Fibroblast of lung (primary cell): Measurements from ENCODE around the gene PDE4D. TPM values are rescaled to one million over a fixed set of nuclear protein-coding genes. Genes with fewer than 3 reads are reported as not detected.
"Not testable (repeated sequence)": the region's sequence is repeated elsewhere in the genome, so short reads cannot be mapped to it uniquely, and the experiment has no call there.

Source experiments
- DNase-seq, 2 donors: peaks; one replicate each; pipeline versions ENCODE4 v3.0.0 to v3.0.0-alpha.2; 2010; ENCODE audit warnings: low read depth in 2 of 2
- H2AFZ ChIP-seq: 2 replicates; pipeline ENCODE4 v1.5.1; 2012; ENCODE audit warnings: low read length, control low read depth, inconsistent platforms
- H3K27ac ChIP-seq: 2 replicates; pipeline ENCODE4 v1.5.1; 2011; ENCODE audit warnings: low read length, control low read depth; ENCODE audit not compliant: insufficient read depth
- H3K27me3 ChIP-seq: 2 replicates; pipeline ENCODE4 v1.5.1; 2011; ENCODE audit warnings: mild to moderate bottlenecking, low read length; ENCODE audit not compliant: control insufficient read depth, insufficient read depth
- H3K36me3 ChIP-seq: 2 replicates; pipeline ENCODE4 v1.5.1; 2011; ENCODE audit warnings: low read length; ENCODE audit not compliant: control insufficient read depth, insufficient read depth
- H3K4me1 ChIP-seq: 2 replicates; pipeline ENCODE4 v1.5.1; 2011; ENCODE audit warnings: low read length; ENCODE audit not compliant: control insufficient read depth, insufficient read depth; ENCODE audit errors: extremely low read depth
- H3K4me2 ChIP-seq: 2 replicates; pipeline ENCODE4 v1.5.1; 2011; ENCODE audit warnings: low read length, control low read depth; ENCODE audit not compliant: insufficient read depth; ENCODE audit errors: extremely low read depth
- H3K4me3 ChIP-seq, 4 experiments: fragments of 200-600 bp in 1 of 4; sonication (generic) in 1 of 4; replicated peaks in 1 of 4; 2 replicates each; pipeline ENCODE4 v1.5.1; 2011 to 2016; ENCODE audit warnings: low read length in 4 of 4, low read depth in 3 of 4, mild to moderate bottlenecking in 3 of 4, control low read depth in 2 of 4, inconsistent platforms in 1 of 4, mixed read lengths in 1 of 4; ENCODE audit not compliant: insufficient read depth in 1 of 4; ENCODE audit errors: control extremely low read depth in 1 of 4
- H3K79me2 ChIP-seq: 2 replicates; pipeline ENCODE4 v1.5.1; 2012; ENCODE audit warnings: mild to moderate bottlenecking, low read length, inconsistent platforms; ENCODE audit not compliant: control insufficient read depth, insufficient read depth
- H3K9ac ChIP-seq: 2 replicates; pipeline ENCODE4 v1.5.1; 2011; ENCODE audit warnings: mild to moderate bottlenecking, low read length, control low read depth; ENCODE audit not compliant: insufficient read depth
- H3K9me3 ChIP-seq: 2 replicates; pipeline ENCODE4 v1.5.1; 2012; ENCODE audit warnings: low read depth, low read length; ENCODE audit not compliant: control insufficient read depth, insufficient read depth
- H4K20me1 ChIP-seq: 2 replicates; pipeline ENCODE4 v1.5.1; 2011; ENCODE audit warnings: low read length; ENCODE audit not compliant: control insufficient read depth, insufficient read depth; ENCODE audit errors: extremely low read depth
- EZH2 ChIP-seq: IDR thresholded peaks from 2 replicates; pipeline ENCODE4 v1.5.1; 2012; ENCODE audit warnings: low read length, control low read depth, mild to moderate bottlenecking; ENCODE audit errors: missing control alignments
- polyA plus RNA-seq, 2 donors: library from polyadenylated mRNA; depleted of rRNA in 1 of 2; stranded (reverse) in 1 of 2; unstranded in 1 of 2; fragments of >200 nt; gene quantifications; 2 replicates each; pipeline ENCODE4 v1.2.1, GENCODE V29; 2011 to 2012; ENCODE audit warnings: missing spikeins in 1 of 2
- total RNA-seq: library from RNA; depleted of rRNA; stranded (reverse); fragments of >200 nt; gene quantifications from 2 replicates; pipeline ENCODE4 v1.2.1, GENCODE V29; 2014
- TF ChIP-seq, protein P1 (sequence below), 2 donors: IDR thresholded peaks in 1 of 2; conservative IDR thresholded peaks in 1 of 2; 1 replicate in 1 of 2; 2 replicates in 1 of 2; pipeline ENCODE4 v1.5.1; 2011 to 2012; ENCODE audit warnings: low read length in 2 of 2, control low read depth in 1 of 2, inconsistent platforms in 1 of 2, low read depth in 1 of 2, mild to moderate bottlenecking in 1 of 2

PDE4D gene
- total and polyA plus RNA-seq, 2 donors (not counting 1 experiment from before 2014, with no cell fraction given) = 2.1 to 8.3 TPM

GRCh38 chr5:58998544-58998943 lies 895.0 kb downstream of the PDE4D start:
- no peaks in the 10 kb centered on the region for H3K79me2 ChIP-seq
- no peak overlapping the region for H3K9ac ChIP-seq
- H3K4me1 ChIP-seq = no peaks in the 10 kb centered on the region
- H3K27ac ChIP-seq = no peak overlapping the region
- no peaks in the 10 kb centered on the region for H3K36me3 ChIP-seq
- H3K27me3 ChIP-seq = no peaks in the 10 kb centered on the region
- H3K9me3 ChIP-seq = no peaks in the 10 kb centered on the region
- DNase-seq = no peak
- no peak overlapping the region for H2AFZ ChIP-seq
- no peak overlapping the region for H3K4me3 ChIP-seq
- no peaks in the 10 kb centered on the region for H4K20me1 ChIP-seq
- no peak overlapping the region for H3K4me2 ChIP-seq
- TF ChIP-seq EZH2 = no peak
- TF ChIP-seq, protein P1, sequence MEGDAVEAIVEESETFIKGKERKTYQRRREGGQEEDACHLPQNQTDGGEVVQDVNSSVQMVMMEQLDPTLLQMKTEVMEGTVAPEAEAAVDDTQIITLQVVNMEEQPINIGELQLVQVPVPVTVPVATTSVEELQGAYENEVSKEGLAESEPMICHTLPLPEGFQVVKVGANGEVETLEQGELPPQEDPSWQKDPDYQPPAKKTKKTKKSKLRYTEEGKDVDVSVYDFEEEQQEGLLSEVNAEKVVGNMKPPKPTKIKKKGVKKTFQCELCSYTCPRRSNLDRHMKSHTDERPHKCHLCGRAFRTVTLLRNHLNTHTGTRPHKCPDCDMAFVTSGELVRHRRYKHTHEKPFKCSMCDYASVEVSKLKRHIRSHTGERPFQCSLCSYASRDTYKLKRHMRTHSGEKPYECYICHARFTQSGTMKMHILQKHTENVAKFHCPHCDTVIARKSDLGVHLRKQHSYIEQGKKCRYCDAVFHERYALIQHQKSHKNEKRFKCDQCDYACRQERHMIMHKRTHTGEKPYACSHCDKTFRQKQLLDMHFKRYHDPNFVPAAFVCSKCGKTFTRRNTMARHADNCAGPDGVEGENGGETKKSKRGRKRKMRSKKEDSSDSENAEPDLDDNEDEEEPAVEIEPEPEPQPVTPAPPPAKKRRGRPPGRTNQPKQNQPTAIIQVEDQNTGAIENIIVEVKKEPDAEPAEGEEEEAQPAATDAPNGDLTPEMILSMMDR (conservative IDR thresholded peaks at IDR 0.05 in 1 of 2, IDR thresholded peaks at IDR 0.05 in 1 of 2; ENCODE audit: low read depth in 1 of 2, low read length in 2 of 2) = no peak

- H3K9ac ChIP-seq, H3K36me3 ChIP-seq, H3K4me2 ChIP-seq, H3K9me3 ChIP-seq, H4K20me1 ChIP-seq, H3K27ac ChIP-seq, DNase-seq, H3K4me3 ChIP-seq, H2AFZ ChIP-seq, H3K4me1 ChIP-seq, H3K79me2 ChIP-seq, H3K27me3 ChIP-seq: not testable (repeated sequence)
Observed at GRCh38 chr5:58995779-58996178, 897.7 kb downstream of the PDE4D start.

DNA sequence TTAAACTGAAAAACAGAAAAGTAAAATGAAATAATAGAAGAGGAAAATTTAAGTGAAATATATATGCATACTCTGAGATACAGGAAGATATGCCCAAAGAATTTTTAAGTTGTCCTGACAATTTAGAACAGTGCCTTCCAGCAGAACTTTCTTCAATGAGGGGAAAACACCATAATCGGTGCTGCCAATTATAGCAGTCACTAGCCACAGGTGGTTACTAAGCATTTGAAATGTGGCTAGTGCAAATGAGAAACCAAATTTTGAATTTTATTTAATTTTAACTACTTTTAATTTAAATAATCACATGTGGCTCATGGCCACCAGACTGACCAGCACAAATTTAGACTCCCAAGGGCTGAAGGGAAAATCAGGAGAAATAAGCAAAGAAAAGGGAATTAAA lies 900.1 kb downstream of the PDE4D start:
- Histone ChIP-seq H3K27me3 (no peaks in the 10 kb centered on the region), H3K9ac (no peak overlapping the region), H3K9me3 (no peaks in the 10 kb centered on the region), H3K4me2 (no peak overlapping the region), H3K4me1 (no peaks in the 10 kb centered on the region), H4K20me1 (no peaks in the 10 kb centered on the region), H3K4me3 (no peak overlapping the region), H3K27ac (no peak overlapping the region), H3K79me2 (no peaks in the 10 kb centered on the region), H2AFZ (no peak overlapping the region), H3K36me3 (no peaks in the 10 kb centered on the region)
- TF ChIP-seq EZH2 = no peak
- TF ChIP-seq, protein P1 (conservative IDR thresholded peaks at IDR 0.05 in 1 of 2, IDR thresholded peaks at IDR 0.05 in 1 of 2; ENCODE audit: low read depth in 1 of 2, low read length in 2 of 2) = no peak
- DNase-seq = no peak
